A549 (cell line): ENCODE measurements around the gene HDLBP. TPM values are rescaled to one million over a fixed set of nuclear protein-coding genes. Genes with fewer than 3 reads are reported as not detected.
A peak's percentile ranks its signal among the peaks of the same experiment; 100 is the strongest.

Experiments used
- ATAC-seq, 2 experiments: fragments of 200-7000 bp in 1 of 2; fragments of >200 bp in 1 of 2; cut with Nextera tagmentation in 1 of 2; cut with Tn5 transposase in 1 of 2; 3 replicates each; pipeline versions ENCODE4 v1.8.0 to v1.9.1; 2018 to 2020; ENCODE audit warnings: mild to moderate bottlenecking in 1 of 2, moderate library complexity in 1 of 2
- CTCF ChIA-PET: fragments of 300-600 bp; sonication (Branson Sonifier 250); formaldehyde crosslinking; extraction: SDS; loops from one replicate; lab custom pipeline; 2021; ENCODE audit warnings: antibody characterized with exemption, inconsistent platforms; lab: Yijun Ruan, JAX
- POLR2A ChIA-PET: fragments of 350-600 bp; formaldehyde crosslinking; extraction: SDS; loops from one replicate; lab custom pipeline; 2021; ENCODE audit warnings: antibody characterized with exemption, inconsistent platforms; lab: Yijun Ruan, JAX
- DNase-seq, 2 experiments: peaks; one replicate each; pipeline versions ENCODE4 v3.0.0 to v3.0.0-alpha.2; 2011 to 2016; ENCODE audit warnings: low read depth in 1 of 2, low spot score in 1 of 2
- FAIRE-seq: peaks from 2 replicates; lab custom pipeline; 2011; peaks lifted over from hg19 to GRCh38; lab: Jason Lieb, UNC
- H3K27ac ChIP-seq, 2 experiments: fragments of >200 bp; sonication (Bioruptor Twin); formaldehyde crosslinking; 3 replicates each; pipeline ENCODE4 v1.5.1; 2016 to 2017
- H3K4me1 ChIP-seq: fragments of >200 bp; sonication (Bioruptor Twin); formaldehyde crosslinking; 3 replicates; pipeline ENCODE4 v1.6.1; 2016
- H3K4me2 ChIP-seq: fragments of >200 bp; sonication (Bioruptor Twin); formaldehyde crosslinking; 3 replicates; pipeline ENCODE4 v1.6.1; 2016
- H3K4me3 ChIP-seq: fragments of >200 bp; sonication (Bioruptor Twin); formaldehyde crosslinking; 3 replicates; pipeline ENCODE4 v1.5.1; 2016
- H3K9me3 ChIP-seq: fragments of >200 bp; sonication (Bioruptor Twin); formaldehyde crosslinking; 3 replicates; pipeline ENCODE4 v1.6.1; 2016
- CBX8 ChIP-seq: fragments of 200-600 bp; sonication (generic); IDR thresholded peaks from 2 replicates; pipeline ENCODE4 v1.6.1; 2016
- CHD4 ChIP-seq: fragments of 200-600 bp; sonication (generic); IDR thresholded peaks from 2 replicates; pipeline ENCODE4 v1.6.1; 2016; ENCODE audit warnings: antibody characterized with exemption, mild to moderate bottlenecking, borderline replicate concordance
- EHF ChIP-seq: fragments of 250-450 bp; sonication (Bioruptor Pico); IDR thresholded peaks from 2 replicates; pipeline ENCODE4 v1.5.0; 2020; ENCODE audit warnings: mild to moderate bottlenecking
- EHMT2 ChIP-seq: fragments of 200-600 bp; sonication (generic); IDR thresholded peaks from 2 replicates; pipeline ENCODE4 v1.6.1; 2016; ENCODE audit warnings: antibody characterized with exemption, low read depth, mild to moderate bottlenecking, moderate library complexity
- FOSL2 ChIP-seq, 2 experiments: fragments of 450-650 bp in 1 of 2; fragments of >200 bp in 1 of 2; sonication (Bioruptor Twin) in 1 of 2; formaldehyde crosslinking; IDR thresholded peaks; 2 replicates each; pipeline versions ENCODE4 v1.5.0 to v1.6.1; 2016 to 2020; ENCODE audit warnings: mild to moderate bottlenecking in 1 of 2, moderate library complexity in 1 of 2
- GATA3 ChIP-seq: IDR thresholded peaks from 2 replicates; pipeline ENCODE4 v1.6.1; 2012; ENCODE audit warnings: borderline replicate concordance
- MAZ ChIP-seq: fragments of 150-350 bp; IDR thresholded peaks from 2 replicates; pipeline ENCODE4 v1.6.1; 2014; ENCODE audit warnings: antibody characterized with exemption, low read depth, low read length, borderline replicate concordance
- NFE2L2 ChIP-seq: fragments of 150-350 bp; conservative IDR thresholded peaks from 2 replicates; pipeline ENCODE4 v1.6.1; 2014; ENCODE audit warnings: low read length
- NR3C1 ChIP-seq: fragments of >200 bp; sonication (Bioruptor Twin); formaldehyde crosslinking; IDR thresholded peaks from 3 replicates; pipeline ENCODE4 v1.6.1; 2017
- RAD21 ChIP-seq, 2 experiments: fragments of >200 bp in 1 of 2; sonication (Bioruptor Twin) in 1 of 2; formaldehyde crosslinking in 1 of 2; IDR thresholded peaks in 1 of 2; conservative IDR thresholded peaks in 1 of 2; 2 replicates in 1 of 2; 3 replicates in 1 of 2; pipeline ENCODE4 v1.6.1; 2012 to 2018; ENCODE audit warnings: inconsistent platforms in 1 of 2
- RARB ChIP-seq: fragments of 250-450 bp; sonication (Bioruptor Pico); IDR thresholded peaks from 2 replicates; pipeline ENCODE4 v1.8.0; 2021; ENCODE audit warnings: mild to moderate bottlenecking, moderate library complexity
- RNF2 ChIP-seq: fragments of 200-600 bp; sonication (generic); IDR thresholded peaks from 2 replicates; pipeline ENCODE4 v1.6.1; 2016; ENCODE audit warnings: low read depth, mild to moderate bottlenecking, antibody characterized with exemption, moderate library complexity, borderline replicate concordance
- SMC3 ChIP-seq: fragments of >200 bp; sonication (Bioruptor Twin); formaldehyde crosslinking; IDR thresholded peaks from 3 replicates; pipeline ENCODE4 v1.6.1; 2018; ENCODE audit warnings: inconsistent platforms
- ZC3H11A ChIP-seq: fragments of 450-650 bp; IDR thresholded peaks from 2 replicates; pipeline ENCODE4 v1.6.1; 2014; ENCODE audit warnings: antibody characterized with exemption, mild to moderate bottlenecking
- ZFP36 ChIP-seq: fragments of 450-650 bp; IDR thresholded peaks from 2 replicates; pipeline ENCODE4 v1.6.1; 2014; ENCODE audit warnings: borderline replicate concordance; ENCODE audit not compliant: partially characterized antibody
- WGBS: methylation state at CpG from one replicate; pipeline ENCODE4 v1.1.6; 2017; ENCODE audit errors: missing lambda C conversion rate; 5-methylcytosine and 5-hydroxymethylcytosine counted together
- polyA plus RNA-seq, 4 experiments: library from polyadenylated mRNA; depleted of rRNA in 3 of 4; stranded (reverse); fragments of >200 nt; fragmentation: RNase III in 1 of 4; extraction: RNeasy Plus Mini Kit Qiagen cat#74134 plus additional on column Dnase treatment in 1 of 4; gene quantifications; 2 replicates in 3 of 4; 3 replicates in 1 of 4; pipeline ENCODE4 v1.2.3, GENCODE V29; 2011 to 2017
- TF ChIP-seq, protein P1 (sequence below): fragments of 450-650 bp; IDR thresholded peaks from 2 replicates; pipeline ENCODE4 v1.6.1; 2014; ENCODE audit warnings: antibody characterized with exemption
- TF ChIP-seq, protein P2 (sequence below): fragments of >200 bp; sonication (Bioruptor Twin); formaldehyde crosslinking; IDR thresholded peaks from 3 replicates; pipeline ENCODE4 v1.6.1; 2016
- TF ChIP-seq, protein P3 (sequence below): IDR thresholded peaks from 2 replicates; pipeline ENCODE4 v1.6.1; 2012
- TF ChIP-seq, protein P4 (sequence below): fragments of 200-600 bp; sonication (generic); IDR thresholded peaks from 2 replicates; pipeline ENCODE4 v1.6.1; 2016; ENCODE audit warnings: antibody characterized with exemption, mild to moderate bottlenecking, moderate library complexity
- TF ChIP-seq, protein P5 (sequence below): fragments of 250-450 bp; sonication (Bioruptor Pico); IDR thresholded peaks from 2 replicates; pipeline ENCODE4 v1.5.0; 2021; ENCODE audit warnings: mild to moderate bottlenecking, moderate library complexity, borderline replicate concordance

Gene HDLBP
- polyA plus RNA-seq, 2 of the 4 experiments (the other 2 are of a cell fraction), result 248 to 292 TPM

DNA sequence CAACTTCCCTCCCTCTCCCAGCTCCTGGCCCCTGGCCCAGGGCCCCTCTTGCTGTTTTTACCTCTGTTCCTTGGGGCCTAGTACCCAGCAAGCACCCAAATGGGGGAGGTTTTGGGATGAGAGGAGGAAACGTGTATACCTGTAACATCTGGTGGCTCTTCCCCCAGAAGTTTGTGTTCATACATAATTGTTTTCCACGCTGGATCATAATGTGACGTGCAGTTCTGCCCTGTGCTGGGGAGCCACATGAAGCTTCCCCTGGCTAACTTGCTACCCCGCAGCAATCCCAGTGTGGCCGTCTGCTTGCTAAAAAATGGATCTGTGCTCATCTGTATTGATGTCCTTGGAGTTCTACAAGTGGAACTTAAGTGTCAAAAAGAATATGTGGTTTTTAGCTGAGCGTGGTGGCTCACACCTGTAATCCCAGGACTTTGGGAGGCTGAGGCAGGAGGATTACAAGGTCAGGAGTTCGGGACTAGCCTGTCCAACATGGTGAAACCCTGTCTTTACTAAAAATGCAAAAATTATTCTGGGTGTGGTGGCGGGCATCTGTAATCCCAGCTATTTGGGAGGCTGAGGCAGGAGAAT is 90.5 kb downstream of the HDLBP start:
- 90% methylated on average over 8 of the region's 8 CpGs for WGBS

DNA sequence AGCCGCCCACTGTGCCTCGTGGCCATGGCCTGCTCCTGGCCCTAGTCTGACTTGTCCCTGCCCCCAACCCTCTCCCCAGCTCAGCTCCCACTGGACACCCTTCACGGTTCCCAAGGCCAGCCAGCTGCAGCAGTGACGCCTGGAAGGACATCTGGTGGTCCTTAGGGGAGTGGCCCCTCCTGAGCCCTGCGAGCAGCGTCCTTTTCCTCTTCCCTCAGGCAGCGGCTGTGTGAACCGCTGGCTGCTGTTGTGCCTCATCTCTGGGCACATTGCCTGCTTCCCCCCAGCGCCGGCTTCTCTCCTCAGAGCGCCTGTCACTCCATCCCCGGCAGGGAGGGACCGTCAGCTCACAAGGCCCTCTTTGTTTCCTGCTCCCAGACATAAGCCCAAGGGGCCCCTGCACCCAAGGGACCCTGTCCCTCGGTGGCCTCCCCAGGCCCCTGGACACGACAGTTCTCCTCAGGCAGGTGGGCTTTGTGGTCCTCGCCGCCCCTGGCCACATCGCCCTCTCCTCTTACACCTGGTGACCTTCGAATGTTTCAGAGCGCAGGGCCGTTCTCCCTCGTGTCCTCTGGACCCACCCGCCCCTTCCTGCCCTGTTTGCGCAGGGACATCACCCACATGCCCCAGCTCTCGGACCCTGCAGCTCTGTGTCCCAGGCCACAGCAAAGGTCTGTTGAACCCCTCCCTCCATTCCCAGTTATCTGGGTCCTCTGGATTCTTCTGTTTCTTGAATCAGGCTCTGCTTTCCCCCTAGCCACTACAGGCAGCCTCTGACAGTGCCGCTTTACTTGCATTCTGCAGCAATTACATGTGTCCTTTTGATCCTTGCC is 91.2 kb downstream of the HDLBP start:
- ChIA-PET POLR2A (no interaction called here), CTCF (interaction anchor here (1.8 kb wide), 1 partner anchor 373 kb away, joined by 6 read pairs; no protein-coding TSS in a partner anchor)
- Histone ChIP-seq H3K4me1 (peaks cover 4% of the 10 kb centered on the region; the same call in 1 of the 3 replicates), H3K27ac (no peak overlapping the region), H3K9me3 (no peaks in the 10 kb centered on the region), H3K4me3 (no peak overlapping the region), H3K4me2 (no peak overlapping the region)
- DNase-seq, result no peak
- ATAC-seq, result peak; percentile 48 to 51
- TF ChIP-seq NR3C1 (no peak), RNF2 (no peak), EHMT2 (no peak), RARB (no peak), SMC3 (no peak), MAZ (no peak), NFE2L2 (no peak)
- TF ChIP-seq, protein P1, sequence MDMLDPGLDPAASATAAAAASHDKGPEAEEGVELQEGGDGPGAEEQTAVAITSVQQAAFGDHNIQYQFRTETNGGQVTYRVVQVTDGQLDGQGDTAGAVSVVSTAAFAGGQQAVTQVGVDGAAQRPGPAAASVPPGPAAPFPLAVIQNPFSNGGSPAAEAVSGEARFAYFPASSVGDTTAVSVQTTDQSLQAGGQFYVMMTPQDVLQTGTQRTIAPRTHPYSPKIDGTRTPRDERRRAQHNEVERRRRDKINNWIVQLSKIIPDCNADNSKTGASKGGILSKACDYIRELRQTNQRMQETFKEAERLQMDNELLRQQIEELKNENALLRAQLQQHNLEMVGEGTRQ, result no peak
- TF ChIP-seq, protein P2, sequence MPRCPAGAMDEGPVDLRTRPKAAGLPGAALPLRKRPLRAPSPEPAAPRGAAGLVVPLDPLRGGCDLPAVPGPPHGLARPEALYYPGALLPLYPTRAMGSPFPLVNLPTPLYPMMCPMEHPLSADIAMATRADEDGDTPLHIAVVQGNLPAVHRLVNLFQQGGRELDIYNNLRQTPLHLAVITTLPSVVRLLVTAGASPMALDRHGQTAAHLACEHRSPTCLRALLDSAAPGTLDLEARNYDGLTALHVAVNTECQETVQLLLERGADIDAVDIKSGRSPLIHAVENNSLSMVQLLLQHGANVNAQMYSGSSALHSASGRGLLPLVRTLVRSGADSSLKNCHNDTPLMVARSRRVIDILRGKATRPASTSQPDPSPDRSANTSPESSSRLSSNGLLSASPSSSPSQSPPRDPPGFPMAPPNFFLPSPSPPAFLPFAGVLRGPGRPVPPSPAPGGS, result no peak
- TF ChIP-seq, protein P3, sequence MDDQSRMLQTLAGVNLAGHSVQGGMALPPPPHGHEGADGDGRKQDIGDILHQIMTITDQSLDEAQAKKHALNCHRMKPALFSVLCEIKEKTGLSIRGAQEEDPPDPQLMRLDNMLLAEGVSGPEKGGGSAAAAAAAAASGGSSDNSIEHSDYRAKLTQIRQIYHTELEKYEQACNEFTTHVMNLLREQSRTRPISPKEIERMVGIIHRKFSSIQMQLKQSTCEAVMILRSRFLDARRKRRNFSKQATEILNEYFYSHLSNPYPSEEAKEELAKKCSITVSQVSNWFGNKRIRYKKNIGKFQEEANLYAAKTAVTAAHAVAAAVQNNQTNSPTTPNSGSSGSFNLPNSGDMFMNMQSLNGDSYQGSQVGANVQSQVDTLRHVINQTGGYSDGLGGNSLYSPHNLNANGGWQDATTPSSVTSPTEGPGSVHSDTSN, result no peak
- TF ChIP-seq, protein P4, sequence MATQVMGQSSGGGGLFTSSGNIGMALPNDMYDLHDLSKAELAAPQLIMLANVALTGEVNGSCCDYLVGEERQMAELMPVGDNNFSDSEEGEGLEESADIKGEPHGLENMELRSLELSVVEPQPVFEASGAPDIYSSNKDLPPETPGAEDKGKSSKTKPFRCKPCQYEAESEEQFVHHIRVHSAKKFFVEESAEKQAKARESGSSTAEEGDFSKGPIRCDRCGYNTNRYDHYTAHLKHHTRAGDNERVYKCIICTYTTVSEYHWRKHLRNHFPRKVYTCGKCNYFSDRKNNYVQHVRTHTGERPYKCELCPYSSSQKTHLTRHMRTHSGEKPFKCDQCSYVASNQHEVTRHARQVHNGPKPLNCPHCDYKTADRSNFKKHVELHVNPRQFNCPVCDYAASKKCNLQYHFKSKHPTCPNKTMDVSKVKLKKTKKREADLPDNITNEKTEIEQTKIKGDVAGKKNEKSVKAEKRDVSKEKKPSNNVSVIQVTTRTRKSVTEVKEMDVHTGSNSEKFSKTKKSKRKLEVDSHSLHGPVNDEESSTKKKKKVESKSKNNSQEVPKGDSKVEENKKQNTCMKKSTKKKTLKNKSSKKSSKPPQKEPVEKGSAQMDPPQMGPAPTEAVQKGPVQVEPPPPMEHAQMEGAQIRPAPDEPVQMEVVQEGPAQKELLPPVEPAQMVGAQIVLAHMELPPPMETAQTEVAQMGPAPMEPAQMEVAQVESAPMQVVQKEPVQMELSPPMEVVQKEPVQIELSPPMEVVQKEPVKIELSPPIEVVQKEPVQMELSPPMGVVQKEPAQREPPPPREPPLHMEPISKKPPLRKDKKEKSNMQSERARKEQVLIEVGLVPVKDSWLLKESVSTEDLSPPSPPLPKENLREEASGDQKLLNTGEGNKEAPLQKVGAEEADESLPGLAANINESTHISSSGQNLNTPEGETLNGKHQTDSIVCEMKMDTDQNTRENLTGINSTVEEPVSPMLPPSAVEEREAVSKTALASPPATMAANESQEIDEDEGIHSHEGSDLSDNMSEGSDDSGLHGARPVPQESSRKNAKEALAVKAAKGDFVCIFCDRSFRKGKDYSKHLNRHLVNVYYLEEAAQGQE, result no peak
- 88% methylated on average over 23 of the region's 26 CpGs for WGBS
- FAIRE-seq, result no peak

More for the DNA sequence above, 90.5 kb downstream of the HDLBP start:
- no peak for FAIRE-seq
- ChIA-PET POLR2A (no interaction called here), CTCF (interaction anchor here (1.2 to 1.8 kb wide), 2 partner anchors 10 to 374 kb away, joined by 5 to 6 read pairs; no protein-coding TSS in a partner anchor)
- TF ChIP-seq MAZ (no peak), ZC3H11A (no peak), GATA3 (no peak), RAD21 (conservative IDR thresholded peaks at IDR 0.05 in 1 of 2, IDR thresholded peaks at IDR 0.05 in 1 of 2) (no peak), CHD4 (no peak), EHF (no peak), ZFP36 (no peak), CBX8 (no peak), FOSL2 (IDR thresholded peaks at IDR 0.05) (no peak), FOSL2 (CRISPR knock-in tag; IDR thresholded peaks at IDR 0.05) (no peak)
- TF ChIP-seq, protein P5, sequence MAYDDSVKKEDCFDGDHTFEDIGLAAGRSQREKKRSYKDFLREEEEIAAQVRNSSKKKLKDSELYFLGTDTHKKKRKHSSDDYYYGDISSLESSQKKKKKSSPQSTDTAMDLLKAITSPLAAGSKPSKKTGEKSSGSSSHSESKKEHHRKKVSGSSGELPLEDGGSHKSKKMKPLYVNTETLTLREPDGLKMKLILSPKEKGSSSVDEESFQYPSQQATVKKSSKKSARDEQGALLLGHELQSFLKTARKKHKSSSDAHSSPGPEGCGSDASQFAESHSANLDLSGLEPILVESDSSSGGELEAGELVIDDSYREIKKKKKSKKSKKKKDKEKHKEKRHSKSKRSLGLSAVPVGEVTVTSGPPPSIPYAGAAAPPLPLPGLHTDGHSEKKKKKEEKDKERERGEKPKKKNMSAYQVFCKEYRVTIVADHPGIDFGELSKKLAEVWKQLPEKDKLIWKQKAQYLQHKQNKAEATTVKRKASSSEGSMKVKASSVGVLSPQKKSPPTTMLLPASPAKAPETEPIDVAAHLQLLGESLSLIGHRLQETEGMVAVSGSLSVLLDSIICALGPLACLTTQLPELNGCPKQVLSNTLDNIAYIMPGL (CRISPR knock-in tag), result no peak
- TF ChIP-seq, protein P3, result no peak
- Histone ChIP-seq H3K4me2 (no peak overlapping the region), H3K27ac (no peak overlapping the region), H3K9me3 (no peaks in the 10 kb centered on the region), H3K4me1 (no peaks in the 10 kb centered on the region), H3K4me3 (no peak overlapping the region)
- no peak for DNase-seq
- no peak for ATAC-seq
